GM23338 (cell line): ENCODE results near the gene CFAP298. TPM values are rescaled to one million over a fixed set of nuclear protein-coding genes. Genes with fewer than 3 reads are reported as not detected.

Experiments used
- ATAC-seq: fragments of 200-7000 bp; cut with Tn5 transposase; 3 replicates; pipeline ENCODE4 v1.9.1; 2020
- DNase-seq: peaks from one replicate; pipeline ENCODE4 v3.0.0-alpha.2; 2015; ENCODE audit warnings: low spot score
- H2AFZ ChIP-seq: fragments of 200-600 bp; sonication (generic); 2 replicates; pipeline ENCODE4 v1.8.0; 2016; ENCODE audit warnings: antibody characterized with exemption, mild to moderate bottlenecking, moderate library complexity
- H3F3A ChIP-seq: fragments of 200-600 bp; sonication (generic); replicated peaks from 2 replicates; pipeline ENCODE4 v1.8.0; 2017; ENCODE audit warnings: antibody characterized with exemption, mixed run types, low read depth
- H3K27ac ChIP-seq: fragments of 200-600 bp; sonication (generic); 2 replicates; pipeline ENCODE4 v1.6.1; 2016; ENCODE audit warnings: low read depth
- H3K27me3 ChIP-seq: fragments of 200-600 bp; sonication (generic); 2 replicates; pipeline ENCODE4 v1.8.0; 2016; ENCODE audit warnings: mild to moderate bottlenecking, mixed run types, moderate library complexity; ENCODE audit not compliant: insufficient read depth
- H3K36me3 ChIP-seq: fragments of 200-600 bp; sonication (generic); 2 replicates; pipeline ENCODE4 v1.8.0; 2016; ENCODE audit warnings: mild to moderate bottlenecking; ENCODE audit not compliant: insufficient read depth
- H3K4me1 ChIP-seq: fragments of 200-600 bp; sonication (generic); 2 replicates; pipeline ENCODE4 v1.8.0; 2016; ENCODE audit warnings: mild to moderate bottlenecking, moderate library complexity; ENCODE audit not compliant: insufficient read depth
- H3K4me2 ChIP-seq: fragments of 200-600 bp; sonication (generic); 2 replicates; pipeline ENCODE4 v1.7.1; 2017; ENCODE audit warnings: mixed run types
- H3K4me3 ChIP-seq: fragments of 200-600 bp; sonication (generic); 2 replicates; pipeline ENCODE4 v1.6.1; 2016; ENCODE audit warnings: mixed run types
- H3K79me2 ChIP-seq: fragments of 200-600 bp; sonication (generic); replicated peaks from 2 replicates; pipeline ENCODE4 v1.8.0; 2017; ENCODE audit warnings: mild to moderate bottlenecking; ENCODE audit not compliant: insufficient read depth
- H3K9me2 ChIP-seq: fragments of 200-600 bp; sonication (generic); 2 replicates; pipeline ENCODE4 v1.8.0; 2017; ENCODE audit not compliant: insufficient read depth
- H4K20me1 ChIP-seq: fragments of 200-600 bp; sonication (generic); replicated peaks from 2 replicates; pipeline ENCODE4 v1.8.0; 2017; ENCODE audit warnings: mild to moderate bottlenecking; ENCODE audit not compliant: insufficient read depth
- H3K27ac Mint-ChIP-seq: 2 replicates; pipeline ENCODE4 v1.8.0; 2020; ENCODE audit warnings: inconsistent platforms, mild to moderate bottlenecking, moderate library complexity, mixed read lengths
- H3K27me3 Mint-ChIP-seq: 3 replicates; pipeline ENCODE4 v1.8.0; 2022; ENCODE audit warnings: low read depth, mild to moderate bottlenecking, moderate library complexity, mixed read lengths, inconsistent platforms; ENCODE audit not compliant: insufficient read depth, poor library complexity
- H3K36me3 Mint-ChIP-seq: 3 replicates; pipeline ENCODE4 v1.8.0; 2021; ENCODE audit warnings: low read depth, mild to moderate bottlenecking, inconsistent platforms, moderate library complexity, mixed read lengths
- H3K4me1 Mint-ChIP-seq: 3 replicates; pipeline ENCODE4 v1.8.0; 2020; ENCODE audit warnings: mild to moderate bottlenecking, inconsistent platforms, mixed read lengths
- H3K4me3 Mint-ChIP-seq: 3 replicates; pipeline ENCODE4 v1.8.0; 2021; ENCODE audit warnings: moderate library complexity, mild to moderate bottlenecking, inconsistent platforms, mixed read lengths
- H3K9me3 Mint-ChIP-seq: 3 replicates; pipeline ENCODE4 v1.8.0; 2020; ENCODE audit warnings: moderate library complexity, mild to moderate bottlenecking, inconsistent platforms, mixed read lengths
- CTCF ChIP-seq, 2 experiments: fragments of 200-600 bp in 1 of 2; sonication (generic) in 1 of 2; conservative IDR thresholded peaks; 2 replicates each; pipeline versions ENCODE4 v1.5.1 to v1.6.1; 2016 to 2017; ENCODE audit warnings: antibody characterized with exemption in 2 of 2, low read depth in 2 of 2, mild to moderate bottlenecking in 2 of 2, moderate library complexity in 1 of 2
- JUNB ChIP-seq: IDR thresholded peaks from one replicate; pipeline ENCODE4 v1.6.1; 2016; ENCODE audit warnings: antibody characterized with exemption; ENCODE audit not compliant: unreplicated experiment
- ZNF114 ChIP-seq: fragments of 250-450 bp; sonication (Bioruptor Pico); IDR thresholded peaks from 2 replicates; pipeline ENCODE4 v1.5.0; 2020; ENCODE audit warnings: mild to moderate bottlenecking, moderate library complexity
- ZNF331 ChIP-seq: fragments of 250-450 bp; sonication (Bioruptor Pico); IDR thresholded peaks from 2 replicates; pipeline ENCODE4 v1.5.0; 2020; ENCODE audit warnings: low read depth, mild to moderate bottlenecking, moderate library complexity
- ZNF462 ChIP-seq: fragments of 250-450 bp; sonication (Bioruptor Pico); IDR thresholded peaks from 2 replicates; pipeline ENCODE4 v1.5.0; 2020; ENCODE audit warnings: mild to moderate bottlenecking, moderate library complexity
- polyA plus RNA-seq: library from polyadenylated mRNA; unstranded; fragments of >200 nt; fragmentation: Nextera tagmentation; extraction: Ambion mirVana; gene quantifications from 2 replicates; pipeline ENCODE4 v1.2.1, GENCODE V29; 2016
- total RNA-seq: library from RNA; depleted of rRNA; stranded (reverse); fragments of >200 nt; shearing (Covaris generic); gene quantifications from 2 replicates; pipeline ENCODE4 v1.2.3, GENCODE V29; 2014

The CFAP298 gene
- total and polyA plus RNA-seq, 2 experiments from 2014 or later = 46.6 to 157 TPM

DNA sequence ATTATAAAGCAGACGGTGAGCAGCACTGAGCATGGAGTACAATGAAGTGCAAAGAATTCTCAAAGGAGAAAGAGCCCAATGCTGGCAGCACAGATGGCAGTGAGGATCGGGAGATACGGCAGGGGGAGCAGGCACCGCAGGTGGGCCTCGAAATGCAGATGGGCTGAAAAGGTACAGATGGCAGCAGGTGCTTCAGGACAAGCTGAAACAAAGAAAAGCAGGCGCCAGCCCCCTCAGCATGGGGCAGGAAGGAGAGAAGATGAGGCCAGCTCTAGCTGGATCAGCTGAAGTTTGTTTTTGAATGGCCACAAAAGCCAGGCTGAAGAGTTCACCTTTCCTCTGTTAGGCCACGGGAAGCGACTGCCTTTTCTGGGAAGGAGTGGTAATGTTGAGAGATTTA is 7.7 kb downstream of the CFAP298 start:
- DNase-seq (peak; percentile 87), ATAC-seq (peak; percentile 85)
- Histone ChIP-seq H3F3A (peaks cover 36% of the 10 kb centered on the region), H3K4me1 (peaks cover 46% of the 10 kb centered on the region), H3K36me3 (peaks cover 46% of the 10 kb centered on the region), H3K27ac (peak overlapping the region; percentile 95), H3K27me3 (no peaks in the 10 kb centered on the region), H3K4me3 (no peak overlapping the region), H2AFZ (no peak overlapping the region), H3K9me2 (no peaks in the 10 kb centered on the region), H3K79me2 (peaks cover 9% of the 10 kb centered on the region), H4K20me1 (peaks cover 14% of the 10 kb centered on the region), H3K4me2 (peak overlapping the region; percentile 66)
- Mint-ChIP-seq H3K4me1 (peaks cover 63% of the 10 kb centered on the region), H3K36me3 (peaks cover 89% of the 10 kb centered on the region), H3K9me3 (no peaks in the 10 kb centered on the region), H3K27ac (peak overlapping the region; percentile 96), H3K4me3 (peak overlapping the region; percentile 38), H3K27me3 (peaks cover 12% of the 10 kb centered on the region)
- TF ChIP-seq ZNF114 (no peak), JUNB (no peak), ZNF462 (CRISPR knock-in tag) (peak; percentile 69)

GRCh38 chr21:32603131-32603530 is 9.0 kb downstream of the CFAP298 start:
- Mint-ChIP-seq H3K27me3 (peaks cover 13% of the 10 kb centered on the region), H3K4me1 (peaks cover 68% of the 10 kb centered on the region), H3K36me3 (peaks cover 93% of the 10 kb centered on the region), H3K9me3 (no peaks in the 10 kb centered on the region), H3K4me3 (peak overlapping the region; percentile 56), H3K27ac (peak overlapping the region; percentile 88)
- Histone ChIP-seq H4K20me1 (peaks cover 13% of the 10 kb centered on the region), H3F3A (peaks cover 36% of the 10 kb centered on the region), H3K4me3 (no peak overlapping the region), H3K9me2 (no peaks in the 10 kb centered on the region), H3K27me3 (no peaks in the 10 kb centered on the region), H2AFZ (no peak overlapping the region), H3K27ac (peak overlapping the region; percentile 85), H3K36me3 (peaks cover 37% of the 10 kb centered on the region), H3K4me1 (peaks cover 46% of the 10 kb centered on the region), H3K4me2 (peak overlapping the region; percentile 63), H3K79me2 (no peaks in the 10 kb centered on the region; the same call in none of the 2 replicates)
- ATAC-seq (no peak), DNase-seq (no peak)
- TF ChIP-seq ZNF331 = no peak
- TF ChIP-seq ZNF114 = no peak
- no peak for TF ChIP-seq CTCF (conservative IDR thresholded peaks at IDR 0.05; ENCODE audit: low read depth in 2 of 2)
